ENCODE measurements around the gene MFAP4.

DNA sequence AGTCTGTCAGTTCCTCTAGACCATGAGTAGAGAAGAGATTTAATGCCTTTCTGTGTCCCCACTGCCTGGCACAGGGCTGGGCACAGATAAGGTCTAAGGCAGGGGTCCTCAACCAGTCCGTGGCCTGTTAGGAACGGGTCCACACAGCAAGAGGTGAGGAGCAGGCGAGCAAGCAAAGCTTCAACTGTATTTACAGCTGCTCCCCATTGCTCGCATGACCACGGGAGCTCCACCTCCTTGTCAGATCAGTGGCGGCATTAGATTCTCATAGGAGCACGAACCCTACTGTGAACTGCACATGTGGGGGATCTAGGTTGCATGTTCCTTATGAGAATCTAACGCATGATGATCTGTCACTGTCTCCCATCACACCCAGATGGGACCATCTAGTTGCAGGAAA, 26.2 kb downstream of the MFAP4 start:
- TF ChIP-seq, protein P1, sequence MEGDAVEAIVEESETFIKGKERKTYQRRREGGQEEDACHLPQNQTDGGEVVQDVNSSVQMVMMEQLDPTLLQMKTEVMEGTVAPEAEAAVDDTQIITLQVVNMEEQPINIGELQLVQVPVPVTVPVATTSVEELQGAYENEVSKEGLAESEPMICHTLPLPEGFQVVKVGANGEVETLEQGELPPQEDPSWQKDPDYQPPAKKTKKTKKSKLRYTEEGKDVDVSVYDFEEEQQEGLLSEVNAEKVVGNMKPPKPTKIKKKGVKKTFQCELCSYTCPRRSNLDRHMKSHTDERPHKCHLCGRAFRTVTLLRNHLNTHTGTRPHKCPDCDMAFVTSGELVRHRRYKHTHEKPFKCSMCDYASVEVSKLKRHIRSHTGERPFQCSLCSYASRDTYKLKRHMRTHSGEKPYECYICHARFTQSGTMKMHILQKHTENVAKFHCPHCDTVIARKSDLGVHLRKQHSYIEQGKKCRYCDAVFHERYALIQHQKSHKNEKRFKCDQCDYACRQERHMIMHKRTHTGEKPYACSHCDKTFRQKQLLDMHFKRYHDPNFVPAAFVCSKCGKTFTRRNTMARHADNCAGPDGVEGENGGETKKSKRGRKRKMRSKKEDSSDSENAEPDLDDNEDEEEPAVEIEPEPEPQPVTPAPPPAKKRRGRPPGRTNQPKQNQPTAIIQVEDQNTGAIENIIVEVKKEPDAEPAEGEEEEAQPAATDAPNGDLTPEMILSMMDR (IDR thresholded peaks at IDR 0.05) = no peak
- no peak for TF ChIP-seq EZH2 (IDR thresholded peaks at IDR 0.05; ENCODE audit: borderline replicate concordance, insufficient read depth, low read depth, low read length, poor library complexity, severe bottlenecking)
